Activated T-cell treated with anti-CD3 and anti-CD28 coated beads, Interleukin-2, amount 50 U/mL, for 4 hours (primary cell): ENCODE measurements around the gene TUBA4B. TPM values are rescaled to one million over a fixed set of nuclear protein-coding genes. Genes with fewer than 3 reads are reported as not detected.
"Not testable (repeated sequence)": the region's sequence is repeated elsewhere in the genome, so short reads cannot be mapped to it uniquely, and the experiment has no call there.

Experiments used
- ATAC-seq, 2 donors: fragments of 200-7000 bp; cut with Tn5 transposase; one replicate each; pipeline ENCODE4 v1.10.0; 2021
- DNase-seq: peaks from one replicate; pipeline ENCODE4 v3.0.0-alpha.2; 2020
- H3K27me3 Mint-ChIP-seq: one replicate; pipeline ENCODE4 v1.8.0; 2021; ENCODE audit warnings: low read depth, mixed read lengths
- H3K36me3 Mint-ChIP-seq: one replicate; pipeline ENCODE4 v1.8.0; 2022; ENCODE audit warnings: mixed read lengths; ENCODE audit not compliant: insufficient read depth
- H3K4me1 Mint-ChIP-seq: one replicate; pipeline ENCODE4 v1.8.0; 2021; ENCODE audit warnings: low read depth, mixed read lengths
- H3K4me3 Mint-ChIP-seq: one replicate; pipeline ENCODE4 v1.8.0; 2021; ENCODE audit warnings: mild to moderate bottlenecking, moderate library complexity, mixed read lengths
- H3K9me3 Mint-ChIP-seq: one replicate; pipeline ENCODE4 v1.8.0; 2021; ENCODE audit warnings: mixed read lengths
- total RNA-seq, 3 donors: library from RNA; stranded (reverse); gene quantifications; one replicate each; pipeline ENCODE4 v1.2.1, GENCODE V29; 2021

TUBA4B gene
- total RNA-seq, 3 donors from 2014 or later: not detected

GRCh38 chr2:219282943-219283581 lies 30.0 kb downstream of the TUBA4B start:
- no peak overlapping the region for H3K4me3 Mint-ChIP-seq
- DNase-seq: no peak
- no peak for ATAC-seq
- no peaks in the 10 kb centered on the region for H3K9me3 Mint-ChIP-seq
- peaks cover 25% of the 10 kb centered on the region for H3K36me3 Mint-ChIP-seq
- H3K27me3 Mint-ChIP-seq: no peaks in the 10 kb centered on the region
- peaks cover 37% of the 10 kb centered on the region for H3K4me1 Mint-ChIP-seq

GRCh38 chr2:219284501-219285372 lies 31.7 kb downstream of the TUBA4B start:
- no peak for DNase-seq
- no peak overlapping the region for H3K4me3 Mint-ChIP-seq
- peaks cover 25% of the 10 kb centered on the region for H3K36me3 Mint-ChIP-seq
- H3K4me1 Mint-ChIP-seq: peaks cover 25% of the 10 kb centered on the region
- H3K27me3 Mint-ChIP-seq: no peaks in the 10 kb centered on the region
- no peaks in the 10 kb centered on the region for H3K9me3 Mint-ChIP-seq
- ATAC-seq: no peak

- Mint-ChIP-seq H3K27me3 (no peaks in the 10 kb centered on the region), H3K9me3 (no peaks in the 10 kb centered on the region), H3K4me3 (no peak overlapping the region), H3K4me1 (peaks cover 18% of the 10 kb centered on the region), H3K36me3 (peaks cover 25% of the 10 kb centered on the region)
- DNase-seq: no peak
- ATAC-seq: no peak
These were observed 32.3 kb downstream of the TUBA4B start for GRCh38 chr2:219285373-219285735.

- DNase-seq (no peak), ATAC-seq (no peak)
- no peaks in the 10 kb centered on the region for H3K27me3 Mint-ChIP-seq
- peaks cover 24% of the 10 kb centered on the region for H3K36me3 Mint-ChIP-seq
- H3K4me1 Mint-ChIP-seq: peaks cover 14% of the 10 kb centered on the region
- no peaks in the 10 kb centered on the region for H3K9me3 Mint-ChIP-seq
- no peak overlapping the region for H3K4me3 Mint-ChIP-seq
These were observed 32.9 kb downstream of the TUBA4B start for GRCh38 chr2:219285894-219286425.

GRCh38 chr2:219286436-219287115 lies 33.5 kb downstream of the TUBA4B start:
- no peak for DNase-seq
- ATAC-seq: no peak
- H3K36me3 Mint-ChIP-seq: peaks cover 19% of the 10 kb centered on the region
- no peaks in the 10 kb centered on the region for H3K9me3 Mint-ChIP-seq
- peaks cover 8% of the 10 kb centered on the region for H3K4me1 Mint-ChIP-seq
- no peak overlapping the region for H3K4me3 Mint-ChIP-seq
- no peaks in the 10 kb centered on the region for H3K27me3 Mint-ChIP-seq

- H3K4me3 Mint-ChIP-seq, H3K9me3 Mint-ChIP-seq, ATAC-seq, DNase-seq, H3K27me3 Mint-ChIP-seq, H3K4me1 Mint-ChIP-seq: not testable (repeated sequence)
- H3K36me3 Mint-ChIP-seq: peaks cover 17% of the 10 kb centered on the region
These were observed 34.0 kb downstream of the TUBA4B start for GRCh38 chr2:219287116-219287440.

GRCh38 chr2:219287580-219288265 lies 34.7 kb downstream of the TUBA4B start:
- Mint-ChIP-seq H3K9me3 (no peaks in the 10 kb centered on the region), H3K36me3 (peaks cover 15% of the 10 kb centered on the region), H3K27me3 (no peaks in the 10 kb centered on the region), H3K4me3 (no peak overlapping the region), H3K4me1 (peaks cover 8% of the 10 kb centered on the region)
- ATAC-seq (no peak), DNase-seq (no peak)

GRCh38 chr2:219289195-219289536 lies 36.1 kb downstream of the TUBA4B start:
- Mint-ChIP-seq H3K9me3 (no peaks in the 10 kb centered on the region), H3K36me3 (peaks cover 4% of the 10 kb centered on the region), H3K4me3 (no peak overlapping the region), H3K27me3 (no peaks in the 10 kb centered on the region), H3K4me1 (peaks cover 7% of the 10 kb centered on the region)
- ATAC-seq (no peak), DNase-seq (no peak)

- H3K27me3 Mint-ChIP-seq: no peaks in the 10 kb centered on the region
- no peak for ATAC-seq
- H3K4me3 Mint-ChIP-seq: no peak overlapping the region
- H3K9me3 Mint-ChIP-seq: no peaks in the 10 kb centered on the region
- peaks cover 11% of the 10 kb centered on the region for H3K4me1 Mint-ChIP-seq
- DNase-seq: no peak
- peaks cover 4% of the 10 kb centered on the region for H3K36me3 Mint-ChIP-seq
These were observed 36.7 kb downstream of the TUBA4B start for GRCh38 chr2:219289537-219290361.

GRCh38 chr2:219290381-219291171 lies 37.5 kb downstream of the TUBA4B start:
- Mint-ChIP-seq H3K9me3 (no peaks in the 10 kb centered on the region), H3K27me3 (no peaks in the 10 kb centered on the region), H3K4me3 (no peak overlapping the region), H3K36me3 (peaks cover 2% of the 10 kb centered on the region), H3K4me1 (peaks cover 13% of the 10 kb centered on the region)
- no peak for ATAC-seq
- no peak for DNase-seq

- Mint-ChIP-seq H3K27me3 (no peaks in the 10 kb centered on the region), H3K4me1 (peaks cover 9% of the 10 kb centered on the region), H3K36me3 (peaks cover 2% of the 10 kb centered on the region), H3K4me3 (no peak overlapping the region), H3K9me3 (no peaks in the 10 kb centered on the region)
- no peak for ATAC-seq
- no peak for DNase-seq
These were observed 38.4 kb downstream of the TUBA4B start for GRCh38 chr2:219291394-219291793.

- ATAC-seq (no peak), DNase-seq (no peak)
- no peak overlapping the region for H3K4me3 Mint-ChIP-seq
- no peaks in the 10 kb centered on the region for H3K9me3 Mint-ChIP-seq
- no peaks in the 10 kb centered on the region for H3K27me3 Mint-ChIP-seq
- H3K36me3 Mint-ChIP-seq: no peaks in the 10 kb centered on the region
- peaks cover 10% of the 10 kb centered on the region for H3K4me1 Mint-ChIP-seq
These were observed 39.0 kb downstream of the TUBA4B start for GRCh38 chr2:219291910-219292490.

GRCh38 chr2:219292616-219293015 lies 39.6 kb downstream of the TUBA4B start:
- no peak for DNase-seq
- peaks cover 11% of the 10 kb centered on the region for H3K4me1 Mint-ChIP-seq
- no peaks in the 10 kb centered on the region for H3K9me3 Mint-ChIP-seq
- no peaks in the 10 kb centered on the region for H3K27me3 Mint-ChIP-seq
- no peaks in the 10 kb centered on the region for H3K36me3 Mint-ChIP-seq
- H3K4me3 Mint-ChIP-seq: no peak overlapping the region
- no peak for ATAC-seq
